Gastrocnemius medialis (tissue), 4 donors: ENCODE results near the gene TNS1. TPM values are rescaled to one million over a fixed set of nuclear protein-coding genes. Genes with fewer than 3 reads are reported as not detected.

ENCODE experiments used
- ATAC-seq, 2 donors: fragments of 150-250 bp; one replicate each; pipeline ENCODE4 v1.9.1; 2016
- DNase-seq, 2 donors: peaks; one replicate each; pipeline ENCODE4 v3.0.0-alpha.2; 2019
- H3K27ac ChIP-seq, 4 donors: fragments of 200-600 bp; sonication (generic); 1 replicate in 1 of 4; 2 replicates in 3 of 4; pipeline ENCODE4 v1.5.1; 2016 to 2018; ENCODE audit warnings: mild to moderate bottlenecking in 2 of 4, moderate library complexity in 1 of 4
- H3K27me3 ChIP-seq, 3 donors: fragments of 200-600 bp; sonication (generic) in 2 of 3; 1 replicate in 1 of 3; 2 replicates in 2 of 3; pipeline versions ENCODE4 v1.5.1 to v1.6.0; 2016 to 2019; ENCODE audit warnings: mild to moderate bottlenecking in 1 of 3, moderate library complexity in 1 of 3
- H3K36me3 ChIP-seq, 2 donors: fragments of 200-600 bp; sonication (generic) in 1 of 2; one replicate each; pipeline ENCODE4 v1.5.1; 2017 to 2018
- H3K4me1 ChIP-seq, 2 donors: fragments of 200-600 bp; sonication (generic) in 1 of 2; one replicate each; pipeline ENCODE4 v1.5.1; 2016 to 2017; ENCODE audit warnings: mild to moderate bottlenecking in 2 of 2
- H3K4me3 ChIP-seq, 4 donors: fragments of 200-600 bp; sonication (generic) in 3 of 4; 1 replicate in 1 of 4; 2 replicates in 3 of 4; pipeline ENCODE4 v1.5.1; 2016 to 2019; ENCODE audit warnings: mild to moderate bottlenecking in 2 of 4
- H3K9me3 ChIP-seq, 3 donors: fragments of 200-600 bp; sonication (generic) in 2 of 3; 1 replicate in 1 of 3; 2 replicates in 2 of 3; pipeline ENCODE4 v1.5.1; 2016 to 2019
- POLR2A ChIP-seq, 2 donors: fragments of 450-650 bp; IDR thresholded peaks; one replicate each; pipeline ENCODE4 v1.6.1; 2017; ENCODE audit warnings: antibody characterized with exemption in 2 of 2, mild to moderate bottlenecking in 2 of 2, moderate library complexity in 2 of 2
- in situ Hi-C, 4 donors: fragments of 200-750 bp; cut with MboI; loops; one replicate each; pipeline versions ENCODE4 v1.15.0 to v1.8.0; 2017; ENCODE audit warnings: low sequenced_read_pairs in 4 of 4
- intact Hi-C: fragments of 100-400 bp; cut with DNase I; formaldehyde crosslinking; loops from one replicate; pipeline ENCODE4 v1.15.1; 2023; ENCODE audit warnings: low total_unique reads
- total RNA-seq, 4 donors: library from RNA; depleted of rRNA; stranded (reverse); fragments of >200 nt; gene quantifications; one replicate each; pipeline versions ENCODE4 v1.1.0 to v1.2.3, GENCODE V29; 2016
- TF ChIP-seq, protein P1 (sequence below), 5 experiments: fragments of 450-650 bp in 3 of 5; fragments of 200-600 bp in 2 of 5; sonication (generic) in 2 of 5; IDR thresholded peaks in 4 of 5; conservative IDR thresholded peaks in 1 of 5; 1 replicate in 4 of 5; 2 replicates in 1 of 5; pipeline ENCODE4 v1.5.1; 2016 to 2019; ENCODE audit warnings: antibody characterized with exemption in 5 of 5, mild to moderate bottlenecking in 3 of 5, moderate library complexity in 3 of 5

Gene TNS1
- total RNA-seq, 4 donors from 2014 or later: 407 to 670 (median 484) TPM

DNA sequence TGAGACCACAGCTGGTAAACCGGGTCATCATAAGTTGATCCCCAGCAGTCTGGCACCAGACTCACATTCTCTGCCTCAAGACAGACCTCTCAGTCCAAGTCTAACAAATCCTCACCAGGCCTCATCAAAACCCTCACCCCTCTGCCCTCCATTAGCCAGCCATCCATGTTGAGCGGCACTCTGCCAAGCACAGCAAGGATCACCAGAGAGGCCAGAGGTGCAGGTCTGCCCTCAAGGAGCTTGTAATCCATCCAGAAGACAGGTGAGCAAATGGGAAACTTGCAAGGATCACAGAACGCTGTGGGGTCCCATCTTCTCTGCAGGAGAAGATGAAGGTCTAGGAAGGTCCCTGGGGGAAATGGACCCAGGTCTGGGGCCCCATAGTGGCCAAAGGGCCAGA, 63.6 kb downstream of the TNS1 start:
- DNase-seq: no peak
- Histone ChIP-seq H3K4me1 (peaks cover 59 to 70% of the 10 kb centered on the region in 2 donors), H3K9me3 (no peaks in the 10 kb centered on the region), H3K27ac (peak overlapping the region; percentile 87 to 94 (median 89)), H3K36me3 (no peaks in the 10 kb centered on the region), H3K4me3 (peak overlapping the region; percentile 22 to 61 (median 56)), H3K27me3 (no peaks in the 10 kb centered on the region)
- TF ChIP-seq, protein P1, sequence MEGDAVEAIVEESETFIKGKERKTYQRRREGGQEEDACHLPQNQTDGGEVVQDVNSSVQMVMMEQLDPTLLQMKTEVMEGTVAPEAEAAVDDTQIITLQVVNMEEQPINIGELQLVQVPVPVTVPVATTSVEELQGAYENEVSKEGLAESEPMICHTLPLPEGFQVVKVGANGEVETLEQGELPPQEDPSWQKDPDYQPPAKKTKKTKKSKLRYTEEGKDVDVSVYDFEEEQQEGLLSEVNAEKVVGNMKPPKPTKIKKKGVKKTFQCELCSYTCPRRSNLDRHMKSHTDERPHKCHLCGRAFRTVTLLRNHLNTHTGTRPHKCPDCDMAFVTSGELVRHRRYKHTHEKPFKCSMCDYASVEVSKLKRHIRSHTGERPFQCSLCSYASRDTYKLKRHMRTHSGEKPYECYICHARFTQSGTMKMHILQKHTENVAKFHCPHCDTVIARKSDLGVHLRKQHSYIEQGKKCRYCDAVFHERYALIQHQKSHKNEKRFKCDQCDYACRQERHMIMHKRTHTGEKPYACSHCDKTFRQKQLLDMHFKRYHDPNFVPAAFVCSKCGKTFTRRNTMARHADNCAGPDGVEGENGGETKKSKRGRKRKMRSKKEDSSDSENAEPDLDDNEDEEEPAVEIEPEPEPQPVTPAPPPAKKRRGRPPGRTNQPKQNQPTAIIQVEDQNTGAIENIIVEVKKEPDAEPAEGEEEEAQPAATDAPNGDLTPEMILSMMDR (IDR thresholded peaks at IDR 0.05 in 4 of 5, conservative IDR thresholded peaks at IDR 0.05 in 1 of 5): no peak
- no peak for TF ChIP-seq POLR2A (IDR thresholded peaks at IDR 0.05)
- no peak for ATAC-seq
- intact Hi-C loops: no loop called here
- in situ Hi-C loops: no loop called here

DNA sequence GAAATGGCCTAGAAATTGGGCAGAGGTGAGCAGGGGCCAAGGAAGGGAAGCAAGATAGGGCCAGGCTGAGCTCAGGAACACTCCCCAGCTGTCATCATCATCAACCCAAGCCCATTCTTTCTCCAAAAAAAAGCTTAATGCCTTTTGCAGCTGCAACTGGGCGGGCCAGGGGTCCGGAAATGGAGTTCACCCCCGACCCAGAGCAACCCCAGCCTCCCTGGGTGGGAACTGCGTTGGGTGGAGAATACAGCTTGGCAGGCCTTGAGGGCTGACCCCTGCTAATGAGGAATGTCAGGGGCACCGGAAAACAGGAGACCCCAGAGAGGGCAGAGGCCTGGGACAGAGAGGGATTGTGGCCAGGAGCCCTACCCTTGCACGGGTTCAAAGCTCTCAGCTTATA, 64.8 kb downstream of the TNS1 start:
- no peaks in the 10 kb centered on the region for H3K27me3 ChIP-seq
- TF ChIP-seq POLR2A (IDR thresholded peaks at IDR 0.05): no peak
- TF ChIP-seq, protein P1 (IDR thresholded peaks at IDR 0.05 in 4 of 5, conservative IDR thresholded peaks at IDR 0.05 in 1 of 5): no peak
- in situ Hi-C loops (no loop called here), intact Hi-C loops (no loop called here)
- DNase-seq (no peak), ATAC-seq (no peak)
- no peaks in the 10 kb centered on the region for H3K36me3 ChIP-seq
- no peaks in the 10 kb centered on the region for H3K9me3 ChIP-seq
- peak overlapping the region; percentile 87 to 94 (median 89) for H3K27ac ChIP-seq
- peak overlapping the region; percentile 32 to 60 (median 45) for H3K4me3 ChIP-seq
- peaks cover 60 to 70% of the 10 kb centered on the region in 2 donors for H3K4me1 ChIP-seq

DNA sequence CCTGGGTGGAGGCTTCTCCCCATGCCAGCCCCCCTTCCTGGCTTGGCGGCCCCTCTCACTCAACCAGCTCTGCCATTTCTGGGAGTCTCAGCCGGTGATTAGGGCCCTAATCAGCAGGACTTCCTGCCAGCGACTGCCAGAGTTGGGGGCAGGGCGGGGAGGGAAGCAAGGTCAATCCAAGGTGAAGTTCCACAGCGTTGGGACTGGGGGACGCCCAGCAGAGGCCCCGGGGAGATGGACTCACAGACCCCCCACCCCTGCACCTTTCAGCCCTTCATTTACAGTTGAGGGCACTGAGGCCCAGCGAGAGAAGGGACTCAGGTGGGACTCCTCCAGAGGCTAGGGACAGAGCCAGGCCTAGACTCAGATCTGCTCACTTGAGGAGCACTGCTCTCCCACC, 65.3 kb downstream of the TNS1 start:
- ATAC-seq (no peak), DNase-seq (no peak)
- no peaks in the 10 kb centered on the region for H3K27me3 ChIP-seq
- intact Hi-C loops (no loop called here), in situ Hi-C loops (no loop called here)
- H3K4me3 ChIP-seq: peak overlapping the region; percentile 28 to 60 (median 34)
- H3K27ac ChIP-seq: peak overlapping the region; percentile 87 to 94 (median 89)
- TF ChIP-seq, protein P1 (IDR thresholded peaks at IDR 0.05 in 4 of 5, conservative IDR thresholded peaks at IDR 0.05 in 1 of 5): no peak
- no peak for TF ChIP-seq POLR2A (IDR thresholded peaks at IDR 0.05)
- H3K9me3 ChIP-seq: no peaks in the 10 kb centered on the region
- H3K36me3 ChIP-seq: no peaks in the 10 kb centered on the region
- H3K4me1 ChIP-seq: peaks cover 64 to 70% of the 10 kb centered on the region in 2 donors

DNA sequence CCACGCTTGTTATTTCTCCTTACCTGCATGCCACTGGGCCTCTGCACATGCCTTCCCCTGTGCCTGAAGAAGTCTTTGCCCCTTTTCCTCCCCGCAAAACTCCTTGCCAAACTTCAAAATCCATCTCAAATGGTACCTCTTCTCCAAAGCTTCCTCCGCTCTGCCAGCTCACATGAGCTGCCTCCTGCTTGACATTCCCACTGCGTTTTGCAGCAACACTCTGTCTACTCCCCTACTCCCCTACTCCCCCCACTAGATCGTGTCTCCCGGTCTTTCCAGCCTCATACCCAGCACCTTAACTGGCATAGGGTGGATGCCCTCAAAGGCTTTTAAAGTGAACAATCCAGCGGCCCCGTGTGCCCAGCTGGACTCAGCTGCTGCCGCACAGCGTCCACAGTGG, 65.8 kb downstream of the TNS1 start:
- intact Hi-C loops: no loop called here
- no peaks in the 10 kb centered on the region for H3K36me3 ChIP-seq
- no peak for DNase-seq
- peak overlapping the region; percentile 87 to 94 (median 89) for H3K27ac ChIP-seq
- H3K27me3 ChIP-seq: no peaks in the 10 kb centered on the region
- no peaks in the 10 kb centered on the region for H3K9me3 ChIP-seq
- H3K4me1 ChIP-seq: peaks cover 69% of the 10 kb centered on the region in 2 donors
- TF ChIP-seq, protein P1 (IDR thresholded peaks at IDR 0.05 in 4 of 5, conservative IDR thresholded peaks at IDR 0.05 in 1 of 5): no peak
- no peak for TF ChIP-seq POLR2A (IDR thresholded peaks at IDR 0.05)
- in situ Hi-C loops: no loop called here
- peak overlapping the region; percentile 28 to 60 (median 34) for H3K4me3 ChIP-seq
- ATAC-seq: no peak
